Mucosa of descending colon (tissue), 3 donors: ENCODE measurements around the gene WBP2NL. TPM values are rescaled to one million over a fixed set of nuclear protein-coding genes. Genes with fewer than 3 reads are reported as not detected.

Experiments
- ATAC-seq: fragments of 200-7000 bp; cut with Tn5 transposase; one replicate; pipeline ENCODE4 v1.9.1; 2020; ENCODE audit warnings: mild to moderate bottlenecking, moderate library complexity
- DNase-seq, 3 donors: peaks; one replicate each; pipeline ENCODE4 v3.0.0-alpha.2; 2020
- H3K36me3 ChIP-seq: fragments of 200-600 bp; one replicate; pipeline ENCODE4 v1.8.0; 2021; ENCODE audit warnings: low read depth, mild to moderate bottlenecking
- H3K4me1 ChIP-seq: fragments of 200-600 bp; one replicate; pipeline ENCODE4 v1.8.0; 2021; ENCODE audit warnings: low read depth, mild to moderate bottlenecking
- H3K4me3 ChIP-seq: fragments of 200-600 bp; one replicate; pipeline ENCODE4 v1.8.0; 2021; ENCODE audit warnings: mild to moderate bottlenecking
- H3K9me3 ChIP-seq: fragments of 200-600 bp; one replicate; pipeline ENCODE4 v1.8.0; 2021; ENCODE audit warnings: mild to moderate bottlenecking
- intact Hi-C, 2 donors: fragments of 100-400 bp; cut with DNase I in 1 of 2; cut with micrococcal nuclease in 1 of 2; formaldehyde crosslinking; loops; one replicate each; pipeline versions ENCODE4 v1.11.0 to v1.11.1; 2022; cut with DNase I, micrococcal nuclease
- total RNA-seq, 3 donors: library from RNA; stranded (reverse); fragmentation: NEBNext Ultra II Directional in 2 of 3; extraction: Animal tissue kit (Norgen Biotek cat#: 25700) in 2 of 3; gene quantifications; one replicate each; pipeline versions ENCODE4 v1.2.1 to v1.2.4, GENCODE V29; 2021 to 2023
- TF ChIP-seq, protein P1 (sequence below): fragments of 200-600 bp; IDR thresholded peaks from one replicate; pipeline ENCODE4 v1.8.0; 2022; ENCODE audit warnings: antibody characterized with exemption, mild to moderate bottlenecking
- donor health status: DM: no; HTN: no; CAD: no; lungs with moderate emphysema.
- donor health status: DM: no; HTN: no; CAD: no.
- donor health status: DM: no; HTN: yes; CAD: no.

The WBP2NL gene
- total RNA-seq, 3 donors from 2014 or later = 0.63 to 3.7 (median 1.8) TPM

DNA sequence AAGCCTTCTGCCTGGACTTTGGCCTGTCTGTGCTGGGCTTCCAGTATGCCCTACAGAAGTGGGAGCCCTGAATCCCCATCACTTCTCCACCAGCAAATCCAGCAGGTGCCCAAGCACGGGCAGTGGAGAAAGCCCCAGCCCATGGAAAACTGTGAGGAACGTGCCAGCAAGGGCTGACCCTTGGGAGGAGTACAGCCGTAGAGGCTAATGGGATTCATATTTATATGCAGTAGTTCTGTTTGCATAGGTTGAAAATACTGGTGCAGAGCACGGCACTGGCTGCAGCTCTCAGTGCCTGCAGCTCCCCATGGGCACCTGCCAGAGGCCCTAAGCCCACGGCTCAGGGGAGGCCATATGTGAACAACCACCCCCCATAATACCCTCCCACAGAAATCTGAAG is 61.9 kb downstream of the WBP2NL start:
- ATAC-seq (no peak), DNase-seq (peak in 1 of 3 donors; percentile 11)
- Histone ChIP-seq H3K4me1 (peaks cover 8% of the 10 kb centered on the region), H3K4me3 (no peak overlapping the region), H3K9me3 (peaks cover 12% of the 10 kb centered on the region), H3K36me3 (no peaks in the 10 kb centered on the region)
- intact Hi-C loops = no loop called here
- TF ChIP-seq, protein P1, sequence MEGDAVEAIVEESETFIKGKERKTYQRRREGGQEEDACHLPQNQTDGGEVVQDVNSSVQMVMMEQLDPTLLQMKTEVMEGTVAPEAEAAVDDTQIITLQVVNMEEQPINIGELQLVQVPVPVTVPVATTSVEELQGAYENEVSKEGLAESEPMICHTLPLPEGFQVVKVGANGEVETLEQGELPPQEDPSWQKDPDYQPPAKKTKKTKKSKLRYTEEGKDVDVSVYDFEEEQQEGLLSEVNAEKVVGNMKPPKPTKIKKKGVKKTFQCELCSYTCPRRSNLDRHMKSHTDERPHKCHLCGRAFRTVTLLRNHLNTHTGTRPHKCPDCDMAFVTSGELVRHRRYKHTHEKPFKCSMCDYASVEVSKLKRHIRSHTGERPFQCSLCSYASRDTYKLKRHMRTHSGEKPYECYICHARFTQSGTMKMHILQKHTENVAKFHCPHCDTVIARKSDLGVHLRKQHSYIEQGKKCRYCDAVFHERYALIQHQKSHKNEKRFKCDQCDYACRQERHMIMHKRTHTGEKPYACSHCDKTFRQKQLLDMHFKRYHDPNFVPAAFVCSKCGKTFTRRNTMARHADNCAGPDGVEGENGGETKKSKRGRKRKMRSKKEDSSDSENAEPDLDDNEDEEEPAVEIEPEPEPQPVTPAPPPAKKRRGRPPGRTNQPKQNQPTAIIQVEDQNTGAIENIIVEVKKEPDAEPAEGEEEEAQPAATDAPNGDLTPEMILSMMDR = no peak

DNA sequence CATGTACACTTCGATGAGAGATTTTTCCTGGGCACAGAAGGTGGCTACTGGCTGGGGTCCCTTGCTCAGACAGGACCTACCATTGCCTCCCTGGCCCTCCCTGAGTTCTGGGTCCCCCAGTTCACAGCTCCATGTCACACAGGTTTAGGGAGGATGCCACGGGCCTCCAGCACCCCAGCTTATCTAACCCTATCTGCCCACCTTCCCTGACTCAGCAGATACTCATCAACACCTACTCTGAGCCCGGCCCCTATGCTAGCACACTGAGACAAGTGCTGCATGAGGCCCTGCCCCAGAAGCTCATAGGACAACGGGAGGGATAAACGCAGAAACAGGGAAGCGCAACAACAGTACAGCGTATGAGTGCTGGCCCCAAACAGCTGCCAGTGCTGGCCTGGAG is 62.5 kb downstream of the WBP2NL start:
- no peak for ATAC-seq
- Histone ChIP-seq H3K9me3 (peaks cover 12% of the 10 kb centered on the region), H3K4me1 (peaks cover 8% of the 10 kb centered on the region), H3K4me3 (no peak overlapping the region), H3K36me3 (no peaks in the 10 kb centered on the region)
- peak in 1 of 3 donors; percentile 11 for DNase-seq
- TF ChIP-seq, protein P1 = no peak
- intact Hi-C loops = no loop called here

DNA sequence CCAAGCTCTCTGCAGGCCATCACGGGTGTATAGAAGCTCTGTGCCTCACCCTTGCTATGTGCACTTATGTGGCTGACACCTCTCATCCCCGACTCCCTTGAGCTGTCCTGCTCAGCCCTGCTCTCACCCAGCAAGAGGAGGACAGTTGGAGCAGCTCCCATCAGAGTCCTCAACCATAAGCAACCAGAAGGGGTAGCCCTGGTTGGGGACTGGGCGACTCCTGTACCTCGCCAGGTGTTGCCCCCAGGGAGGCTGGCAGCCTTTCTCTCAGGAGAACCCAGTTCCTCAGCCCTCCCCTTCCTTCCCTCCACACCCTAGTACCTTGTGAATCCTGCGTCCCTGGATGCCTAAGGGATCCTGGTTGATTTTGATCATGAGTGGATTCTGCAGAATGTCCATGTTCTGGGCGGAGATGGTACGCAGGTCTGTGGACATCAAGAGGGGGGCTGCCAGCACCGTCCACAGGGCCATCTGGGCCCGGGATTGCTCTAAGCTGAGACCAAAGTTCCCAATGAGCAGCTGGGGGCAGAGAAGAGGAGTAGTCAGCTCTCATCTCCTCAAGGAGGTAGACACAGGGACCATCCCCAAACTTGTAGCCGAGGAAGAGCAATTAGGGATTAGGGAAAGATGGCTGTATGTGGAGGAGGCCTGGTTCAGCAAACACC is 64.0 kb downstream of the WBP2NL start:
- TF ChIP-seq, protein P1 = no peak

DNA sequence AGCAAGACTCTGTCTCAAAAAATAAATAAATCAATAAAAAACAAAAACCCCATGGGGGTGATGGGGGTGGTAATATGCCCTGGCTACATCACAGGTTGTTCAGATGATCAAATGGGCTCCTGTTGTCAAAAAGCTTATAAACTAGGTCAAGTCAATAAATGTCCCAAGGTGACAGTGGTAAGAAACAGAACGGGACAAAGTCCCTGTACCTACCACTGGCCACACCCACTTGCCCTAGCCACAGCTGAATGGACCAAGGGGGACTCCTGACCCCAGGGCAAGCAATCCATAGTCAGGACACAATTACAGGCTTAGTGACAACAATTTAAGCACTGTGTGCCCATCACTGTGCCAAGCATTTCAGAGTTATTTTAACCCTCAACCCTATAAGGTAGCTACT is 66.0 kb downstream of the WBP2NL start:
- peak; percentile 82 for ATAC-seq
- H3K4me3 ChIP-seq = no peak overlapping the region
- H3K9me3 ChIP-seq = no peaks in the 10 kb centered on the region
- no peaks in the 10 kb centered on the region for H3K36me3 ChIP-seq
- H3K4me1 ChIP-seq = peaks cover 11% of the 10 kb centered on the region
- TF ChIP-seq, protein P1 = no peak
- intact Hi-C loops = no loop called here
- peak in 1 of 3 donors; percentile 47 for DNase-seq

More for the DNA sequence above, 64.0 kb downstream of the WBP2NL start:
- intact Hi-C loops = no loop called here
- ATAC-seq (no peak), DNase-seq (no peak)
- H3K4me3 ChIP-seq = no peak overlapping the region
- H3K9me3 ChIP-seq = no peaks in the 10 kb centered on the region
- peaks cover 8% of the 10 kb centered on the region for H3K4me1 ChIP-seq
- no peaks in the 10 kb centered on the region for H3K36me3 ChIP-seq

DNA sequence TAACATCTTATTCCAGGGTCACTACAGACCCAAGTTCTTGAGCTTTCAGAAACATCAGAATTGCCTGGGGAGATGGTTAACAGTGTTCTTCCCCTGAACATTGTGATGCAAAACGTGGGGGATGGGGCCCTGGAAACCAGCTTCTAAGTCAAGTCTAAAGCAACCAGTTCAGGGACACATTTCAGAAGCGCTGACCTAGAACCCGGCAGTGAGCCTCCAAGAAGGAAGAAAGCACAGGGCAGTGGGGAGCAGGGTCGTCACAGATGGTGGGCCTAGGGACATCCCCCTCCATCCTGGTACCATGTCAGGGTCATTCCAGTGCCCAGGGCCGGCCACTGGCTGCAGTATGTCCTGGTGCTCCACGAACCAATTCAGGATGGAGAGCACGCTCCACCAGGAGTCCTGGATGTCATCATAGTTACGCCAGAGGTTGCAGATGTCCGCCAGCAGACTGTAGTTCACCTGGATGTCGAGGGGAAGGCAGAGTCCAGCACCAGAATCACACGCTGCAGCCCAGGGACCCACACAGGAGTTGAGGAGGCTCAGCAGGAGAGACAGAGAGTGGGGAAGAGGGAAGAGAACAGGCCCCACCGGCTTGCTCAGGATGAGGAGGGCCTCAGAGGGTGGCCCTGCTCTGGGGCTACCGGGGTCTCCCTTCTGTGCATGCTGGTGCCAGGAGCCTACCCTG is 67.0 kb downstream of the WBP2NL start:
- DNase-seq (peak in 1 of 3 donors; percentile 10), ATAC-seq (no peak)
- H3K4me1 ChIP-seq = peaks cover 14% of the 10 kb centered on the region
- no peak overlapping the region for H3K4me3 ChIP-seq
- intact Hi-C loops = no loop called here
- TF ChIP-seq, protein P1 = no peak
- H3K9me3 ChIP-seq = no peaks in the 10 kb centered on the region
- no peaks in the 10 kb centered on the region for H3K36me3 ChIP-seq
